Anterior cingulate cortex (tissue), 58 donors: ENCODE measurements around the gene TEX11.
"Not testable (repeated sequence)": the region's sequence is repeated elsewhere in the genome, so short reads cannot be mapped to it uniquely, and the experiment has no call there.

ENCODE experiments used
- DNase-seq, 58 donors: peaks; one replicate each; lab custom pipeline; 2025; lab: John Stamatoyannopoulos, UW

Gene TEX11

GRCh38 chrX:70908541-70908940 lies at the start of gene TEX11:
TEX11 (minus strand) TSS chrX:70908711; CDS start chrX:70907789, 922 bp downstream.
- DNase-seq = no peak

- DNase-seq = no peak
These were observed 46.4 kb upstream of the TEX11 start for GRCh38 chrX:70954871-70955270.

GRCh38 chrX:70924294-70924911 lies 15.9 kb upstream of the TEX11 start:
- DNase-seq = no peak

GRCh38 chrX:70922774-70923473 lies 14.4 kb upstream of the TEX11 start:
- DNase-seq = no peak

GRCh38 chrX:70921709-70922352 lies 13.3 kb upstream of the TEX11 start:
- DNase-seq = no peak

GRCh38 chrX:70916754-70917153 lies 8.2 kb upstream of the TEX11 start:
- no peak for DNase-seq

- DNase-seq = peak in 1 of 58 donors; percentile 0
These were observed 611 bp downstream of the TEX11 start for GRCh38 chrX:70907900-70908299.

GRCh38 chrX:70901465-70901864 lies 7.0 kb downstream of the TEX11 start:
- no peak for DNase-seq

- not testable (repeated sequence) for DNase-seq
These were observed 18.1 kb downstream of the TEX11 start for GRCh38 chrX:70890441-70890840.

GRCh38 chrX:70878902-70879301 lies 29.6 kb downstream of the TEX11 start:
- DNase-seq = no peak

- DNase-seq = no peak
These were observed 56.2 kb downstream of the TEX11 start for GRCh38 chrX:70852294-70852693.

GRCh38 chrX:70844081-70844480 lies 64.4 kb downstream of the TEX11 start:
- not testable (repeated sequence) for DNase-seq

- not testable (repeated sequence) for DNase-seq
These were observed 64.9 kb downstream of the TEX11 start for GRCh38 chrX:70843620-70844019.

- no peak for DNase-seq
These were observed 73.9 kb downstream of the TEX11 start for GRCh38 chrX:70834589-70834988.

GRCh38 chrX:70826715-70827114 lies 81.8 kb downstream of the TEX11 start:
- peak in 14 of 58 donors; percentile 0 to 8 (median 2) for DNase-seq

GRCh38 chrX:70825366-70825765 lies 83.1 kb downstream of the TEX11 start:
- DNase-seq = no peak

- DNase-seq = no peak
These were observed 99.3 kb downstream of the TEX11 start for GRCh38 chrX:70808942-70809940.

GRCh38 chrX:70806081-70806480 lies 102.4 kb downstream of the TEX11 start:
- no peak for DNase-seq

- not testable (repeated sequence) for DNase-seq
These were observed 111.8 kb downstream of the TEX11 start for GRCh38 chrX:70796742-70797141.

- no peak for DNase-seq
These were observed 134.3 kb downstream of the TEX11 start for GRCh38 chrX:70774223-70774622.
